ENCODE results near the gene RNF207. TPM values are rescaled to one million over a fixed set of nuclear protein-coding genes. Genes with fewer than 3 reads are reported as not detected.

RNF207 gene
- total and polyA plus RNA-seq, 2 of the 8 experiments (the other 6 are each of a cell fraction or from before 2014, with no cell fraction given) = 3.9 to 5.4 TPM

- H2BK12ac ChIP-seq (ENCODE audit: low read depth, low read length) = no peak overlapping the region
- no peak overlapping the region for H2BK5ac ChIP-seq (ENCODE audit: low read depth, low read length)
- H3K9me3 ChIP-seq (ENCODE audit: insufficient read depth in 2 of 2, low read depth in 1 of 2, low read length in 1 of 2) = no peaks in the 10 kb centered on the region
- ChIA-PET POLR2A (ENCODE audit: partially characterized antibody) (no interaction called here), CTCF (ENCODE audit: partially characterized antibody) (interaction anchor here (0.9 to 7.0 kb wide), 13 partner anchors 7 to 99 kb away, joined by 3 to 51 read pairs (median 6); no protein-coding TSS in a partner anchor)
- H4K91ac ChIP-seq (replicated peaks; ENCODE audit: insufficient read length, low read length) = no peak overlapping the region
- peaks cover 5 to 21% of the 10 kb centered on the region in 2 experiments for H4K20me1 ChIP-seq (replicated peaks in 1 of 2; ENCODE audit: control insufficient read depth in 1 of 2, insufficient read depth in 2 of 2, low read length in 2 of 2)
- no peak overlapping the region for H4K8ac ChIP-seq (ENCODE audit: extremely low read depth, insufficient read depth, low read length)
- H3K56ac ChIP-seq (replicated peaks; ENCODE audit: insufficient read length, low read depth, low read length) = no peak overlapping the region
- H2BK120ac ChIP-seq (replicated peaks; ENCODE audit: low read depth, low read length) = no peak overlapping the region
- no peak overlapping the region for H3K14ac ChIP-seq (ENCODE audit: insufficient read length)
- no peak overlapping the region for H2BK15ac ChIP-seq (ENCODE audit: low read length)
- no peak overlapping the region for H3K9ac ChIP-seq (replicated peaks in 1 of 4; ENCODE audit: extremely low read depth in 1 of 4, low read depth in 3 of 4, low read length in 3 of 4)
- H2BK20ac ChIP-seq (ENCODE audit: low read length) = no peak overlapping the region
- H3K23me2 ChIP-seq (ENCODE audit: low read depth, low read length) = no peaks in the 10 kb centered on the region
- H2AFZ ChIP-seq (ENCODE audit: low read length) = no peak overlapping the region
- TF ChIP-seq TAF1 (IDR thresholded peaks at IDR 0.05; ENCODE audit: low read depth, low read length) (no peak), MAFK (IDR thresholded peaks at IDR 0.05; ENCODE audit: low read depth, low read length) (no peak), ATF2 (IDR thresholded peaks at IDR 0.05; ENCODE audit: low read length) (no peak), POLR2A (IDR thresholded peaks at IDR 0.05; ENCODE audit: control extremely low read depth in 1 of 2, low read depth in 2 of 2, low read length in 2 of 2) (no peak), RBBP5 (IDR thresholded peaks at IDR 0.05; ENCODE audit: borderline replicate concordance, low read depth, low read length) (no peak), SAP30 (IDR thresholded peaks at IDR 0.05; ENCODE audit: insufficient read depth, insufficient replicate concordance, low read length) (no peak), KDM1A (IDR thresholded peaks at IDR 0.05; ENCODE audit: borderline replicate concordance, low read length) (no peak)
- no peak overlapping the region for H4K5ac ChIP-seq (ENCODE audit: insufficient read length, low read depth, low read length)
- no peak overlapping the region for H2AK5ac ChIP-seq (ENCODE audit: low read depth, low read length)
- H3K4me3 ChIP-seq (ENCODE audit: extremely low read depth in 1 of 4, insufficient read depth in 2 of 4, low read depth in 3 of 4, low read length in 4 of 4) = no peak overlapping the region
- H3K27me3 ChIP-seq (replicated peaks in 1 of 4; ENCODE audit: control insufficient read depth in 3 of 4, extremely low read depth in 1 of 4, insufficient read depth in 3 of 4, low read length in 3 of 4) = no peaks in the 10 kb centered on the region
- no peak overlapping the region for H3K18ac ChIP-seq (ENCODE audit: extremely low read depth, low read length)
- no peak overlapping the region for H3K4me2 ChIP-seq (ENCODE audit: insufficient read depth in 1 of 2, low read depth in 2 of 2, low read length in 2 of 2)
- no peak for DNase-seq (ENCODE audit: low read depth in 1 of 2, low spot score in 2 of 2)
- no peak for FAIRE-seq
- no peak overlapping the region for H3K27ac ChIP-seq (ENCODE audit: low read depth, low read length)
- H3K36me3 ChIP-seq (ENCODE audit: control insufficient read depth in 2 of 4, insufficient read depth in 4 of 4, low read length in 3 of 4) = no peaks in the 10 kb centered on the region
- peaks cover 0 to 18% (median 8%) of the 10 kb centered on the region in 4 experiments; a peak in 6 of 7 replicates for H3K4me1 ChIP-seq (replicated peaks in 1 of 4; ENCODE audit: control insufficient read depth in 3 of 4, insufficient read depth in 4 of 4, low read length in 3 of 4)
- H3K79me2 ChIP-seq (ENCODE audit: control insufficient read depth in 1 of 2, insufficient read depth in 2 of 2, low read length in 2 of 2) = no peaks in the 10 kb centered on the region
- H3K4ac ChIP-seq (replicated peaks; ENCODE audit: insufficient read length, low read depth, low read length) = no peak overlapping the region
- 92% methylated on average over 14 of the region's 14 CpGs; no CpG with 5 or more reads in 1 of the 2 experiments for WGBS, 2 experiments (ENCODE audit: extremely low coverage in 1 of 2, insufficient coverage in 1 of 2, insufficient read length in 1 of 2, insufficient replicate concordance in 2 of 2, low coverage in 1 of 2, low lambda C conversion rate in 2 of 2, missing lambda C conversion rate in 1 of 2)
- no peak overlapping the region for H3K23ac ChIP-seq (ENCODE audit: insufficient read length)
- H3K79me1 ChIP-seq (ENCODE audit: low read depth, low read length) = no peaks in the 10 kb centered on the region
Measured at GRCh38 chr1:6269296-6269695, 63.4 kb downstream of the RNF207 start.
